SU-DHL-6 (cell line): ENCODE measurements around the gene NHLRC2.

ENCODE experiments used
- CTCF ChIP-seq: fragments of 200-600 bp; sonication (generic); IDR thresholded peaks from one replicate; pipeline ENCODE4 v1.5.1; 2017; ENCODE audit warnings: antibody characterized with exemption, mild to moderate bottlenecking, low read length, moderate library complexity; ENCODE audit not compliant: insufficient read depth, poor library complexity, severe bottlenecking
- EZH2phosphoT487 ChIP-seq: fragments of 200-600 bp; sonication (generic), shearing (Covaris generic); conservative IDR thresholded peaks from 2 replicates; pipeline ENCODE4 v1.6.1; 2018; ENCODE audit warnings: mild to moderate bottlenecking, antibody characterized with exemption, low read length, moderate library complexity, mixed read lengths

GRCh38 chr10:113958631-113959382 lies 104.3 kb downstream of the NHLRC2 start:
- TF ChIP-seq CTCF (no peak), EZH2phosphoT487 (no peak)
